Measurements from ENCODE around the gene TLX1.

DNA sequence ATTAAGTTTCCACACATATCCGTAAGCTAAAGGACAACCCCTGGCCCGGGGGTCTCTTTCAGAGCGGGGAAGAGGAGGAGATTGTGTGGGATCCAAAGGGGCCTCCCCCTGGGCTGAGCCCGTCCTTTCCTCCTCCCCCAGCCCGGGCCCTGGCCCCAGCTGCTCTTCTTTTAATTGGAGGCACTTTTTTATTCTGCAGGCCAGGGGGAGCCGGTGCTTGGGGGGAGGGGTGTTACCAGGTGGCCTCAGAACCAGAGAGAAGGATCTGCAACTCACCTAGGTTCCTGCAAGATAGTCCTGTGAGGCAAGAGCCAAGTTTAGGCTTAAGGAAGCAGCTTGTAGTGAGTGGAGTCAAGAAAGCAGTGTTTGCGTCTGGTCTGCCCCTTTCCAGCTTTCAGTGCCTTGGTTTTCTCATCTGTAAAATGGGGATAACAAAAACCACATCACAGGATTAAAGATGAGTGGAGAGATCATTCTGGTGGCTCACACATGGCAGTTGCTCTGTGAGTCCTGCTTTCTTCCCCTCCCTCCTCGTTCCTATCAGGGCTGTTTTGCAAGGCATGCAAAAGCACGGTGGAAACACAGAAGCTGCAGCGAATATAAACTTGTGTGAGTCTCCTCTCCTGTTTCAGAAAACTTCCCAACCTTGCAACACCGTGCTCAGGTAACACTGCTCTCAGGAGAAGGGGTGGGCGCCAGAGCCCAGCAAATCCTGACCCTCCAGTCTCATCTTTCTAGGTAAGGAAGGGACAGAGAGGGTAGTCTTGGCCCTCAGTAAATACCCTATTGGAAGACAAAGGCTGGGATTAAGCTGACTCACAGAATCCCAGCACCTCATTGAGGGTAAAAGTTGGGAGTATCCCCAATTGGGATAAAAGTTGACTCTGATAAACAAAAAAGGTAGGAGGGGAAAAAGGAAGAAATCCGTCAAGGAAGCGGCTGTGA is 4.1 kb upstream of the TLX1 start:
- TF ChIP-seq EZH2 (optimal IDR thresholded peaks at IDR 0.05; ENCODE audit: low read depth, low read length) = no peak
- TF ChIP-seq, protein P1, sequence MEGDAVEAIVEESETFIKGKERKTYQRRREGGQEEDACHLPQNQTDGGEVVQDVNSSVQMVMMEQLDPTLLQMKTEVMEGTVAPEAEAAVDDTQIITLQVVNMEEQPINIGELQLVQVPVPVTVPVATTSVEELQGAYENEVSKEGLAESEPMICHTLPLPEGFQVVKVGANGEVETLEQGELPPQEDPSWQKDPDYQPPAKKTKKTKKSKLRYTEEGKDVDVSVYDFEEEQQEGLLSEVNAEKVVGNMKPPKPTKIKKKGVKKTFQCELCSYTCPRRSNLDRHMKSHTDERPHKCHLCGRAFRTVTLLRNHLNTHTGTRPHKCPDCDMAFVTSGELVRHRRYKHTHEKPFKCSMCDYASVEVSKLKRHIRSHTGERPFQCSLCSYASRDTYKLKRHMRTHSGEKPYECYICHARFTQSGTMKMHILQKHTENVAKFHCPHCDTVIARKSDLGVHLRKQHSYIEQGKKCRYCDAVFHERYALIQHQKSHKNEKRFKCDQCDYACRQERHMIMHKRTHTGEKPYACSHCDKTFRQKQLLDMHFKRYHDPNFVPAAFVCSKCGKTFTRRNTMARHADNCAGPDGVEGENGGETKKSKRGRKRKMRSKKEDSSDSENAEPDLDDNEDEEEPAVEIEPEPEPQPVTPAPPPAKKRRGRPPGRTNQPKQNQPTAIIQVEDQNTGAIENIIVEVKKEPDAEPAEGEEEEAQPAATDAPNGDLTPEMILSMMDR (IDR thresholded peaks at IDR 0.05; ENCODE audit: low read length) = no peak
